Naive thymus-derived CD8-positive, alpha-beta T cell (primary cell): ENCODE measurements around the gene SDK2. TPM values are rescaled to one million over a fixed set of nuclear protein-coding genes. Genes with fewer than 3 reads are reported as not detected.

Experiments used
- ATAC-seq, 2 donors: fragments of 150-1000 bp; cut with Tn5 transposase in 1 of 2; sonication (Bioruptor Pico), chemical (Tn5 transposase) in 1 of 2; 1 replicate in 1 of 2; 2 replicates in 1 of 2; pipeline ENCODE4 v1.10.0; 2021; ENCODE audit warnings: mild to moderate bottlenecking in 2 of 2, moderate library complexity in 2 of 2
- POLR2A ChIA-PET: fragments of 350-600 bp; sonication (Branson Sonifier 250); formaldehyde crosslinking; loops from one replicate; lab custom pipeline; 2021; ENCODE audit warnings: antibody characterized with exemption; lab: Charles Lee
- DNase-seq, 10 donors: peaks; one replicate each; pipeline versions ENCODE4 v3.0.0 to v3.0.0-alpha.2; 2020 to 2022
- H3K27ac Mint-ChIP-seq, 10 donors: one replicate each; pipeline ENCODE4 v1.8.0; 2020 to 2022; ENCODE audit warnings: mild to moderate bottlenecking in 10 of 10, mixed read lengths in 10 of 10, moderate library complexity in 4 of 10, inconsistent platforms in 1 of 10
- H3K27me3 Mint-ChIP-seq, 5 donors: one replicate each; pipeline ENCODE4 v1.8.0; 2021 to 2022; ENCODE audit warnings: mixed read lengths in 5 of 5
- H3K36me3 Mint-ChIP-seq, 3 donors: one replicate each; pipeline ENCODE4 v1.8.0; 2020 to 2022; ENCODE audit warnings: mixed read lengths in 3 of 3, mild to moderate bottlenecking in 2 of 3, inconsistent platforms in 1 of 3
- H3K4me1 Mint-ChIP-seq, 4 donors: one replicate each; pipeline ENCODE4 v1.8.0; 2021 to 2022; ENCODE audit warnings: mixed read lengths in 4 of 4
- H3K4me3 Mint-ChIP-seq, 10 donors: one replicate each; pipeline ENCODE4 v1.8.0; 2020 to 2022; ENCODE audit warnings: mild to moderate bottlenecking in 10 of 10, mixed read lengths in 10 of 10, moderate library complexity in 6 of 10, inconsistent platforms in 1 of 10
- H3K9me3 Mint-ChIP-seq, 9 donors: one replicate each; pipeline ENCODE4 v1.8.0; 2020 to 2022; ENCODE audit warnings: mixed read lengths in 9 of 9, mild to moderate bottlenecking in 3 of 9, inconsistent platforms in 1 of 9, moderate library complexity in 1 of 9
- polyA plus RNA-seq, 3 donors: library from polyadenylated mRNA; unstranded; fragments of 300-500 nt; fragmentation: Illumina TruSeq; gene quantifications; one replicate each; pipeline ENCODE4 v1.2.3, GENCODE V29; 2021
- total RNA-seq, 8 experiments: library from RNA in 2 of 8; stranded (reverse) in 2 of 8; gene quantifications; one replicate each; pipeline ENCODE4 v1.2.3 and lab custom pipeline; 2021 to 2026

SDK2 gene
- total and polyA plus RNA-seq, 5 experiments from 2014 or later = 0.27 to 11.3 (median 4.2) TPM

DNA sequence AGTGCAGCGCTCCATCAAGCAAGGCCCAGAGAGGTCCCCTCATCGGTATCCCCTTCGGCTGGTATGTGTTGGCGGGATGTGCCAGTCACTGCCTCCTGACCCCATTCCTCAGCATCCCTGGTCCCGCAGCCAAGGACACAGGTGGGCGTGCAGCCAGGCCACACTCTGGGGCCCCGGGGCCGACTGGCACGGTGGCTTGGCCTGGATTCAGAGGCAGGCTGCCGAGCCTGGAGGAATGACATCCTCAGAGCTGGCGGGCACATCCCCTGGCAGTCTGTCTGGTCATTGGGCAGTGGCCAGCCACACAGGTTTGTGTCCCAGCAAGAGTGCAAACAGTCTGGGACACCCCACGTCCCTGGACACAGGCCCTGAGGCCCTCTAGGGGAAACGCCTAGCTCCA, 111.1 kb downstream of the SDK2 start:
- peaks cover 0 to 29% (median 9%) of the 10 kb centered on the region in 4 donors for H3K4me1 Mint-ChIP-seq
- no peaks in the 10 kb centered on the region for H3K27me3 Mint-ChIP-seq
- ATAC-seq (no peak), DNase-seq (no peak)
- POLR2A ChIA-PET = no interaction called here
- H3K36me3 Mint-ChIP-seq = no peaks in the 10 kb centered on the region
- no peak overlapping the region for H3K4me3 Mint-ChIP-seq
- H3K27ac Mint-ChIP-seq = peak overlapping the region in 1 of 10 donors; percentile 53
- no peaks in the 10 kb centered on the region for H3K9me3 Mint-ChIP-seq

GRCh38 chr17:73532421-73532901, 111.8 kb downstream of the SDK2 start:
- H3K27ac Mint-ChIP-seq = peak overlapping the region in 1 of 10 donors; percentile 65
- no peaks in the 10 kb centered on the region for H3K27me3 Mint-ChIP-seq
- no peaks in the 10 kb centered on the region for H3K9me3 Mint-ChIP-seq
- ATAC-seq = no peak
- POLR2A ChIA-PET = no interaction called here
- no peak for DNase-seq
- H3K4me3 Mint-ChIP-seq = no peak overlapping the region
- no peaks in the 10 kb centered on the region for H3K36me3 Mint-ChIP-seq
- H3K4me1 Mint-ChIP-seq = peaks cover 0 to 26% (median 9%) of the 10 kb centered on the region in 4 donors

- H3K4me1 Mint-ChIP-seq = peaks cover 0 to 26% (median 10%) of the 10 kb centered on the region in 4 donors
Observed at GRCh38 chr17:73531158-73531557, 113.1 kb downstream of the SDK2 start.

GRCh38 chr17:73528679-73529078, 115.6 kb downstream of the SDK2 start:
- Mint-ChIP-seq H3K27me3 (no peaks in the 10 kb centered on the region), H3K27ac (no peak overlapping the region), H3K36me3 (no peaks in the 10 kb centered on the region), H3K4me3 (no peak overlapping the region), H3K9me3 (no peaks in the 10 kb centered on the region), H3K4me1 (peaks cover 0 to 13% (median 4%) of the 10 kb centered on the region in 4 donors)
- ATAC-seq (no peak), DNase-seq (no peak)
- POLR2A ChIA-PET = no interaction called here

More at GRCh38 chr17:73531158-73531557, 113.1 kb downstream of the SDK2 start:
- Mint-ChIP-seq H3K36me3 (no peaks in the 10 kb centered on the region), H3K27ac (peak overlapping the region in 1 of 10 donors; percentile 41), H3K9me3 (no peaks in the 10 kb centered on the region), H3K27me3 (no peaks in the 10 kb centered on the region), H3K4me3 (no peak overlapping the region)
- POLR2A ChIA-PET = interaction anchor here (0.6 kb wide), 1 partner anchor 1955 kb away, joined by 3 read pairs; no protein-coding TSS in a partner anchor
- DNase-seq = no peak
- ATAC-seq = no peak

DNA sequence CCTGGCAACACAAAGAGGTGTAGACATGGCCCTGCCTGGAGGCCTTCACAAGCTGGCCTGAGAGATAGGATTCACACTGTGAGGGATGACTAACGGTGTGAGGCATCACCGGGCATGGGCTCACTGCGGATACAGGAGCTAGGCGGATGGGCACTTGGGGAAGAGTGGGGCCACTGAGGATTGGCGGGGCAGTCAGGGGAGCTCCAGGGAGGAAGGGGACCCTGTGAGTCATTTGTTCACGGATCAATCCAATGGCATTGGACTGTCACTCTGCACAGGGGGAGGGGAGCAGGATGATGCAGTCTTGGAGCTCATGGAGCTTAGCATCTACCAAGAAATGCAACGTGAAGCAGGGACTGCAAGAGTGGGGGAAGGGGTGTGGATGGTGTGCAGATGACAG, 117.3 kb downstream of the SDK2 start:
- Mint-ChIP-seq H3K4me1 (peaks cover 0 to 9% (median 3%) of the 10 kb centered on the region in 4 donors), H3K27me3 (no peaks in the 10 kb centered on the region), H3K4me3 (no peak overlapping the region), H3K36me3 (no peaks in the 10 kb centered on the region), H3K9me3 (no peaks in the 10 kb centered on the region), H3K27ac (peak overlapping the region in 2 of 10 donors; percentile 43 to 74)
- POLR2A ChIA-PET = no interaction called here
- DNase-seq = no peak
- no peak for ATAC-seq

GRCh38 chr17:73524941-73525679, 119.1 kb downstream of the SDK2 start:
- peak overlapping the region in 2 of 10 donors; percentile 32 to 73 for H3K27ac Mint-ChIP-seq
- H3K4me1 Mint-ChIP-seq = peaks cover 0 to 10% (median 3%) of the 10 kb centered on the region in 4 donors
- no peaks in the 10 kb centered on the region for H3K9me3 Mint-ChIP-seq
- POLR2A ChIA-PET = interaction anchor here (0.7 kb wide), 1 partner anchor 292 kb away, joined by 8 read pairs; no protein-coding TSS in a partner anchor
- no peaks in the 10 kb centered on the region for H3K27me3 Mint-ChIP-seq
- no peaks in the 10 kb centered on the region for H3K36me3 Mint-ChIP-seq
- DNase-seq (no peak), ATAC-seq (no peak)
- H3K4me3 Mint-ChIP-seq = no peak overlapping the region

- Mint-ChIP-seq H3K4me1 (peaks cover 0 to 7% (median 3%) of the 10 kb centered on the region in 4 donors), H3K27me3 (no peaks in the 10 kb centered on the region), H3K9me3 (no peaks in the 10 kb centered on the region), H3K27ac (no peak overlapping the region), H3K4me3 (no peak overlapping the region), H3K36me3 (no peaks in the 10 kb centered on the region)
- POLR2A ChIA-PET = no interaction called here
- DNase-seq (no peak), ATAC-seq (no peak)
Observed at GRCh38 chr17:73522696-73523095, 121.5 kb downstream of the SDK2 start.

DNA sequence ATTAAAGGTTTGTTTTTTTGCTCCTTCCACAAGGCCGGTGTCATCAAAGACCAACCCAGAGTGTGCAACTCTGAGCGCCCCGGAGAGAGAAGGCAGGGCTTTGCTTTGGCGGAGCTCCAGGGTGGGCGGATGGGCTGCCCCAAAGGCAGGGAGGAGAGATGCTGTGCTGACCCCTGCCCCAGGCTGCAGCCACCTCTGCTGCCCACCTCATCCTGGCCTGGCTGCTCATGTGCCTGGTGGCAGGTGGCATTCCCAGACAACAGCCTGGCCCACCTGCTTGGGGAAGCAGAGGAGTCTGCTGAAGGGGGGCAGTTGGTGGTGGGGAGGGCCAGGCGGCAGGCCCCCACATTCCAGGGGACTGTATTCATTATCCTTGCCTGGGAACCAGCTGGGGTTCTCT, 122.1 kb downstream of the SDK2 start:
- ATAC-seq = no peak

GRCh38 chr17:73521376-73521775, 122.9 kb downstream of the SDK2 start:
- ATAC-seq (no peak), DNase-seq (no peak)
- peak overlapping the region in 4 of 10 donors; percentile 42 to 82 (median 54) for H3K27ac Mint-ChIP-seq
- no peaks in the 10 kb centered on the region for H3K36me3 Mint-ChIP-seq
- H3K4me1 Mint-ChIP-seq = peaks cover 0 to 9% (median 3%) of the 10 kb centered on the region in 4 donors
- H3K9me3 Mint-ChIP-seq = no peaks in the 10 kb centered on the region
- no peak overlapping the region for H3K4me3 Mint-ChIP-seq
- POLR2A ChIA-PET = no interaction called here
- H3K27me3 Mint-ChIP-seq = no peaks in the 10 kb centered on the region

More for the DNA sequence above, 122.1 kb downstream of the SDK2 start:
- Mint-ChIP-seq H3K4me1 (peaks cover 0 to 10% (median 4%) of the 10 kb centered on the region in 4 donors), H3K27ac (peak overlapping the region in 1 of 10 donors; percentile 42), H3K9me3 (no peaks in the 10 kb centered on the region), H3K4me3 (no peak overlapping the region), H3K27me3 (no peaks in the 10 kb centered on the region), H3K36me3 (no peaks in the 10 kb centered on the region)
- no peak for DNase-seq
- POLR2A ChIA-PET = no interaction called here

GRCh38 chr17:73520369-73520761, 123.9 kb downstream of the SDK2 start:
- POLR2A ChIA-PET = interaction anchor here (1.1 kb wide), 1 partner anchor 71 kb away, joined by 3 read pairs; no protein-coding TSS in a partner anchor
- Mint-ChIP-seq H3K27me3 (no peaks in the 10 kb centered on the region), H3K27ac (peak overlapping the region in 2 of 10 donors; percentile 5 to 67), H3K4me3 (no peak overlapping the region), H3K36me3 (no peaks in the 10 kb centered on the region), H3K9me3 (no peaks in the 10 kb centered on the region), H3K4me1 (peaks cover 0 to 12% (median 3%) of the 10 kb centered on the region in 4 donors)
- no peak for DNase-seq
- no peak for ATAC-seq

DNA sequence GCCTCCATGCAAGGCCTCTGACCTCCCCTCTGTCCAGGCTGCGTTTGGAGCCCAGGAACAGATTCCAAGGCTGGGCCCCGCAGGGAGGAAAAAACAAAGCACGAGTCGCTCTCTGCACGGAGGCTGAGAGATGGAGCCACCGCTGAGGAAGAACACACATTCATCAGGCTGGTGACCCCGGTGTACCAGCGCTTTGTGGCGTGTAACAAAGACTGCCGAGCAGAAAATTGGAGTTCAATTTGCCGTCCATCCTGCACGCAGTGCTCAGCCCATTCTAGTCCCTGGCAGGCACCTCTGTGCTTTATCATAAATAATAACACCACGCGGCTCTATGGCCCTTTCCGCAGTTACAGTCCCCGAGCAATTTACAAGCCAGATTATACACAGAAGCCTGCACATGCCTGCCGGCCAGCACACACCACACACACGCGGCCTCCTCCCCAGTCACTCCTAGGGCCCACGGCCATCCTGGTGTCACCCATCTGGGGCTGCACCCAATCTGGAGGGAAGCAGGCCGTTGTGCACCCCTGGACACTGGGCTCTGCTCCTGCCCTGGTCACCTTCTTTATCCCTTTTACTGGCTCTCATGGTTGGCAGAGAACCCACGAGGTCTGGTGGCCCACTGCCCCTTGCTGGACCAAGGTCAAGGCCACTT, 124.4 kb downstream of the SDK2 start:
- Mint-ChIP-seq H3K27ac (peak overlapping the region in 1 of 10 donors; percentile 67), H3K4me3 (no peak overlapping the region), H3K9me3 (no peaks in the 10 kb centered on the region), H3K36me3 (no peaks in the 10 kb centered on the region), H3K27me3 (no peaks in the 10 kb centered on the region), H3K4me1 (peaks cover 0 to 12% (median 4%) of the 10 kb centered on the region in 4 donors)
- no peak for DNase-seq
- POLR2A ChIA-PET = interaction anchor here (1.1 kb wide), 1 partner anchor 71 kb away, joined by 3 read pairs; no protein-coding TSS in a partner anchor
- ATAC-seq = no peak

- Mint-ChIP-seq H3K27me3 (no peaks in the 10 kb centered on the region), H3K36me3 (no peaks in the 10 kb centered on the region), H3K9me3 (no peaks in the 10 kb centered on the region), H3K27ac (no peak overlapping the region), H3K4me3 (no peak overlapping the region), H3K4me1 (peaks cover 0 to 12% (median 6%) of the 10 kb centered on the region in 4 donors)
- POLR2A ChIA-PET = interaction anchor here (0.6 kb wide), 1 partner anchor 98 kb away, joined by 4 read pairs; no protein-coding TSS in a partner anchor
- DNase-seq (no peak), ATAC-seq (no peak)
Observed at GRCh38 chr17:73519011-73519410, 125.2 kb downstream of the SDK2 start.

- peak overlapping the region in 1 of 10 donors; percentile 59 for H3K27ac Mint-ChIP-seq
- POLR2A ChIA-PET = no interaction called here
Observed at GRCh38 chr17:73516431-73516830, 127.8 kb downstream of the SDK2 start.

More at GRCh38 chr17:73516431-73516830, 127.8 kb downstream of the SDK2 start:
- Mint-ChIP-seq H3K4me1 (peaks cover 0 to 14% (median 4%) of the 10 kb centered on the region in 4 donors), H3K27me3 (no peaks in the 10 kb centered on the region), H3K9me3 (no peaks in the 10 kb centered on the region), H3K36me3 (no peaks in the 10 kb centered on the region), H3K4me3 (no peak overlapping the region)
- ATAC-seq (no peak), DNase-seq (no peak)
